ENCODE results near the gene DCANP1.

The DCANP1 gene

DNA sequence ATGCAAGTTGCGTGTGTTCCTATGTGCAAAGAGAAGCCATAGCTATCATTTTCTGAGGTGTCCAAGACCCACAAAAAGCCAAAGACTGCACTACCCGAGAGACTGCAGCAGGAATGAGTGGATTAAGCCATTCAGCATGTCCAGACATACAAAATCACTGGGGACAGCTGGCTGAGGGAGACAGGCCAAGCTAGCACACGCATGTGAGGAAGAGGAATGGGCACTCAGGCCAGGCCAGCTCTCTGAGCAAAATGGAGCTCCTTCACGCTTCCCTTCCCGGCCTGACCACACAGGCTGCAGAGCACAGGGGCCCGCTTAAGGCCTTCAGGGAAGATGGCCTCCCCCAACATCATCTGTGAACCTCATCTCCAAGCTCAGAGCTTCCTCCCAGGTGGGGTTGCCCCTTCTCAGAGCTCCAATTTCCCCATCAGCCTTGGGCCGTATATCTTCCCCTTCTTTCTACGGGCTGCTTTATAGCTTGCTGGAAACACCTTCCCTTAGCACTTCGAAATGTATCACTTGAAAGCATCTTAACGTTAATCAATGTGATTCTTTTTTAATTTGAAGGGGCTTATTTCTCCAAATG lies 8.4 kb downstream of the DCANP1 start:
- no peak for ATAC-seq
- TF ChIP-seq ZFP3 (CRISPR knock-in tag; IDR thresholded peaks at IDR 0.05), result no peak
- no peak for TF ChIP-seq ZFP30 (CRISPR knock-in tag; IDR thresholded peaks at IDR 0.05)
- TF ChIP-seq ZNF70 (CRISPR knock-in tag; IDR thresholded peaks at IDR 0.05), result no peak
- TF ChIP-seq, protein P1, sequence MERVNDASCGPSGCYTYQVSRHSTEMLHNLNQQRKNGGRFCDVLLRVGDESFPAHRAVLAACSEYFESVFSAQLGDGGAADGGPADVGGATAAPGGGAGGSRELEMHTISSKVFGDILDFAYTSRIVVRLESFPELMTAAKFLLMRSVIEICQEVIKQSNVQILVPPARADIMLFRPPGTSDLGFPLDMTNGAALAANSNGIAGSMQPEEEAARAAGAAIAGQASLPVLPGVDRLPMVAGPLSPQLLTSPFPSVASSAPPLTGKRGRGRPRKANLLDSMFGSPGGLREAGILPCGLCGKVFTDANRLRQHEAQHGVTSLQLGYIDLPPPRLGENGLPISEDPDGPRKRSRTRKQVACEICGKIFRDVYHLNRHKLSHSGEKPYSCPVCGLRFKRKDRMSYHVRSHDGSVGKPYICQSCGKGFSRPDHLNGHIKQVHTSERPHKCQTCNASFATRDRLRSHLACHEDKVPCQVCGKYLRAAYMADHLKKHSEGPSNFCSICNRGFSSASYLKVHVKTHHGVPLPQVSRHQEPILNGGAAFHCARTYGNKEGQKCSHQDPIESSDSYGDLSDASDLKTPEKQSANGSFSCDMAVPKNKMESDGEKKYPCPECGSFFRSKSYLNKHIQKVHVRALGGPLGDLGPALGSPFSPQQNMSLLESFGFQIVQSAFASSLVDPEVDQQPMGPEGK (CRISPR knock-in tag; IDR thresholded peaks at IDR 0.05; ENCODE audit: borderline replicate concordance), result no peak
- no peak for TF ChIP-seq ZNF565 (CRISPR knock-in tag; conservative IDR thresholded peaks at IDR 0.05; ENCODE audit: low read depth)
- TF ChIP-seq CSDC2 (CRISPR knock-in tag; IDR thresholded peaks at IDR 0.05), result no peak
- no peak for TF ChIP-seq ESRRG (CRISPR knock-in tag; IDR thresholded peaks at IDR 0.05)

- no peak for TF ChIP-seq RARB (CRISPR knock-in tag; IDR thresholded peaks at IDR 0.05)
- peak; percentile 83 for ATAC-seq
Observed at GRCh38 chr5:135437796-135438560, 9.2 kb downstream of the DCANP1 start.

DNA sequence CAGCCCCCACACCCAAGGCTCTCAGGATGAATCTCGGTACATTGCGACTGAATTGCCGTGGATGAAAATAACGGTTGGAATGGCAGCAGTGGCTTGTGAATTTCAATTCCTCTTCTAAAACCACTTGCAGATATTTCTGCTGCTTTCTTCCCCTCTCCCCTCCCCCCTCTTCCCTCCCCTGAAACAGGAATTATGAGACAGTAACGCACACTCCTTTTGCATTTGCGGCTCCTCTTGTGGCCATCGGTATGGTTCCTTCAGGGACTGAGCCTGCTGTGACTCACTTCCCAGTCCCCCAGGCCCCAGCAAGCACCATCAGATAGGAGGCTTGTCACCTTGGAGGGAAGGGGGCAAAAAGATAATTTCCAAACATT lies 9.7 kb downstream of the DCANP1 start:
- no peak for TF ChIP-seq BACH2 (CRISPR knock-in tag; IDR thresholded peaks at IDR 0.05; ENCODE audit: borderline replicate concordance)
- TF ChIP-seq, protein P2, sequence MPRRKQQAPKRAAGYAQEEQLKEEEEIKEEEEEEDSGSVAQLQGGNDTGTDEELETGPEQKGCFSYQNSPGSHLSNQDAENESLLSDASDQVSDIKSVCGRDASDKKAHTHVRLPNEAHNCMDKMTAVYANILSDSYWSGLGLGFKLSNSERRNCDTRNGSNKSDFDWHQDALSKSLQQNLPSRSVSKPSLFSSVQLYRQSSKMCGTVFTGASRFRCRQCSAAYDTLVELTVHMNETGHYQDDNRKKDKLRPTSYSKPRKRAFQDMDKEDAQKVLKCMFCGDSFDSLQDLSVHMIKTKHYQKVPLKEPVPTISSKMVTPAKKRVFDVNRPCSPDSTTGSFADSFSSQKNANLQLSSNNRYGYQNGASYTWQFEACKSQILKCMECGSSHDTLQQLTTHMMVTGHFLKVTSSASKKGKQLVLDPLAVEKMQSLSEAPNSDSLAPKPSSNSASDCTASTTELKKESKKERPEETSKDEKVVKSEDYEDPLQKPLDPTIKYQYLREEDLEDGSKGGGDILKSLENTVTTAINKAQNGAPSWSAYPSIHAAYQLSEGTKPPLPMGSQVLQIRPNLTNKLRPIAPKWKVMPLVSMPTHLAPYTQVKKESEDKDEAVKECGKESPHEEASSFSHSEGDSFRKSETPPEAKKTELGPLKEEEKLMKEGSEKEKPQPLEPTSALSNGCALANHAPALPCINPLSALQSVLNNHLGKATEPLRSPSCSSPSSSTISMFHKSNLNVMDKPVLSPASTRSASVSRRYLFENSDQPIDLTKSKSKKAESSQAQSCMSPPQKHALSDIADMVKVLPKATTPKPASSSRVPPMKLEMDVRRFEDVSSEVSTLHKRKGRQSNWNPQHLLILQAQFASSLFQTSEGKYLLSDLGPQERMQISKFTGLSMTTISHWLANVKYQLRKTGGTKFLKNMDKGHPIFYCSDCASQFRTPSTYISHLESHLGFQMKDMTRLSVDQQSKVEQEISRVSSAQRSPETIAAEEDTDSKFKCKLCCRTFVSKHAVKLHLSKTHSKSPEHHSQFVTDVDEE (CRISPR knock-in tag; IDR thresholded peaks at IDR 0.05), result no peak
- TF ChIP-seq, protein P1 (CRISPR knock-in tag; IDR thresholded peaks at IDR 0.05; ENCODE audit: borderline replicate concordance), result no peak
- no peak for TF ChIP-seq CSDC2 (CRISPR knock-in tag; IDR thresholded peaks at IDR 0.05)
- TF ChIP-seq, protein P3, sequence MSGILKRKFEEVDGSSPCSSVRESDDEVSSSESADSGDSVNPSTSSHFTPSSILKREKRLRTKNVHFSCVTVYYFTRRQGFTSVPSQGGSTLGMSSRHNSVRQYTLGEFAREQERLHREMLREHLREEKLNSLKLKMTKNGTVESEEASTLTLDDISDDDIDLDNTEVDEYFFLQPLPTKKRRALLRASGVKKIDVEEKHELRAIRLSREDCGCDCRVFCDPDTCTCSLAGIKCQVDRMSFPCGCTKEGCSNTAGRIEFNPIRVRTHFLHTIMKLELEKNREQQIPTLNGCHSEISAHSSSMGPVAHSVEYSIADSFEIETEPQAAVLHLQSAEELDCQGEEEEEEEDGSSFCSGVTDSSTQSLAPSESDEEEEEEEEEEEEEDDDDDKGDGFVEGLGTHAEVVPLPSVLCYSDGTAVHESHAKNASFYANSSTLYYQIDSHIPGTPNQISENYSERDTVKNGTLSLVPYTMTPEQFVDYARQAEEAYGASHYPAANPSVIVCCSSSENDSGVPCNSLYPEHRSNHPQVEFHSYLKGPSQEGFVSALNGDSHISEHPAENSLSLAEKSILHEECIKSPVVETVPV (CRISPR knock-in tag; IDR thresholded peaks at IDR 0.05), result no peak
- TF ChIP-seq GLIS3 (CRISPR knock-in tag; IDR thresholded peaks at IDR 0.05), result no peak
- no peak for TF ChIP-seq CREB5 (CRISPR knock-in tag; IDR thresholded peaks at IDR 0.05; ENCODE audit: low read depth)
- no peak for TF ChIP-seq ARNTL (CRISPR knock-in tag; IDR thresholded peaks at IDR 0.05; ENCODE audit: borderline replicate concordance, low read depth)
- no peak for TF ChIP-seq TCF4 (CRISPR knock-in tag; IDR thresholded peaks at IDR 0.05; ENCODE audit: borderline replicate concordance)
- TF ChIP-seq ZNF70 (CRISPR knock-in tag; IDR thresholded peaks at IDR 0.05), result no peak
- TF ChIP-seq RARB (CRISPR knock-in tag; IDR thresholded peaks at IDR 0.05), result no peak
- no peak for TF ChIP-seq ISL1 (CRISPR knock-in tag; IDR thresholded peaks at IDR 0.05)
- no peak for TF ChIP-seq TOX (CRISPR knock-in tag; IDR thresholded peaks at IDR 0.05; ENCODE audit: borderline replicate concordance)
- no peak for TF ChIP-seq SNAI2 (CRISPR knock-in tag; IDR thresholded peaks at IDR 0.05)
- no peak for TF ChIP-seq ZFP3 (CRISPR knock-in tag; IDR thresholded peaks at IDR 0.05)
- TF ChIP-seq ZC3H10 (CRISPR knock-in tag; IDR thresholded peaks at IDR 0.05), result no peak
- ATAC-seq, result peak; percentile 19

Data from SK-N-SH treated with all-trans-retinoic acid at 6 μM for 48 hours (cell line).